GM18909 (cell line): ENCODE results near the gene HCK.

ENCODE experiments used
- ATAC-seq: cut with Tn5 transposase; IDR thresholded peaks from one replicate; pipeline ENCODE4 v1.9.1; 2021; ENCODE audit warnings: mild to moderate bottlenecking; ENCODE audit not compliant: unreplicated experiment, poor library complexity

Gene HCK

DNA sequence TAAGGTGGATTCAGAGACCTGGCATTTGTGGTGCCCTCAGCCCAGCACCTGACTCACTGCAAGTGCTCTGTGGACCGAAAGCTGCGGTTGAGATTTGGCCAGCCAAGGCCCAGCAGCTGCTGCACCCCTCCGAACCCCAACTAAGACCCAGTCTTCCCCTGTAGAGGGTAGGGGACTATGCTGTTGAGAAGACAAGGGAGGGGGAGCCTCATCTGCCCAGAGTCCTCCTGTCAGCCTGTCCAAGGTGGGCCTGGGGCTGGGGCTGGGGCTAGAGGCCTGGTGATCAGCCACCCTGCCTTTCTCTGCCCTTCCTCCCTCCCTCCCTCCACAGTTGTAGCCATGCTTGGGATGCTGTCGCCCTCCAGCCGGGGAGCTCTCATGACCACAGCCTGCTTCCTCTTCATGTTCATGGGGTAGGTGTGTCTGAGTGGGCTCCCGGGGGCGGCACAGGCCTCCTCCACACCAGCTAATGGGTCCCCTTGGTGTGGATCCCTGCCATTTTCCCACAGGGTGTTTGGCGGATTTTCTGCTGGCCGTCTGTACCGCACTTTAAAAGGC lies 98.3 kb downstream of the HCK start:
- no peak for ATAC-seq
